ENCODE measurements around the gene LYSMD3. TPM values are rescaled to one million over a fixed set of nuclear protein-coding genes. Genes with fewer than 3 reads are reported as not detected.
A peak's percentile ranks its signal among the peaks of the same experiment; 100 is the strongest.

LYSMD3 gene
- total RNA-seq, 1 donor from 2014 or later: 12.3 TPM

- H3K9me3 Mint-ChIP-seq: no peaks in the 10 kb centered on the region
- H3K27me3 Mint-ChIP-seq (ENCODE audit: insufficient read depth): peaks cover 69% of the 10 kb centered on the region
- no peak overlapping the region for H3K27ac Mint-ChIP-seq
- DNase-seq (ENCODE audit: low spot score): no peak
- H3K4me3 Mint-ChIP-seq: peak overlapping the region; percentile 34
- intact Hi-C loops (cut with micrococcal nuclease): loop anchor here (1.0 to 10.0 kb wide), 2 partner anchors 35 to 1673 kb away; partner anchors contain the start of gene MEF2C
- H3K4me1 Mint-ChIP-seq (ENCODE audit: low read depth): peaks cover 6% of the 10 kb centered on the region
- H3K36me3 Mint-ChIP-seq (ENCODE audit: low read depth): no peaks in the 10 kb centered on the region
These were observed 28.5 kb upstream of the LYSMD3 start for GRCh38 chr5:90557871-90558270.

- H3K9me3 Mint-ChIP-seq: no peaks in the 10 kb centered on the region
- H3K4me1 Mint-ChIP-seq (ENCODE audit: low read depth): peaks cover 6% of the 10 kb centered on the region
- peaks cover 64% of the 10 kb centered on the region for H3K27me3 Mint-ChIP-seq (ENCODE audit: insufficient read depth)
- H3K36me3 Mint-ChIP-seq (ENCODE audit: low read depth): no peaks in the 10 kb centered on the region
- no peak for DNase-seq (ENCODE audit: low spot score)
- no peak overlapping the region for H3K27ac Mint-ChIP-seq
- intact Hi-C loops (cut with micrococcal nuclease): loop anchor here (10.0 kb wide), 1 partner anchor 1673 kb away; the partner anchor contains the start of gene MEF2C
- H3K4me3 Mint-ChIP-seq: no peak overlapping the region
These were observed 28.0 kb upstream of the LYSMD3 start for GRCh38 chr5:90557391-90557790.

- Mint-ChIP-seq H3K4me1 (ENCODE audit: low read depth) (peaks cover 6% of the 10 kb centered on the region), H3K27ac (no peak overlapping the region), H3K4me3 (no peak overlapping the region), H3K27me3 (ENCODE audit: insufficient read depth) (peaks cover 53% of the 10 kb centered on the region), H3K9me3 (no peaks in the 10 kb centered on the region), H3K36me3 (ENCODE audit: low read depth) (no peaks in the 10 kb centered on the region)
- intact Hi-C loops (cut with micrococcal nuclease): loop anchor here (10.0 kb wide), 1 partner anchor 1671 kb away; the partner anchor contains the start of gene MEF2C
- DNase-seq (ENCODE audit: low spot score): no peak
These were observed 26.3 kb upstream of the LYSMD3 start for GRCh38 chr5:90555666-90556065.

DNA sequence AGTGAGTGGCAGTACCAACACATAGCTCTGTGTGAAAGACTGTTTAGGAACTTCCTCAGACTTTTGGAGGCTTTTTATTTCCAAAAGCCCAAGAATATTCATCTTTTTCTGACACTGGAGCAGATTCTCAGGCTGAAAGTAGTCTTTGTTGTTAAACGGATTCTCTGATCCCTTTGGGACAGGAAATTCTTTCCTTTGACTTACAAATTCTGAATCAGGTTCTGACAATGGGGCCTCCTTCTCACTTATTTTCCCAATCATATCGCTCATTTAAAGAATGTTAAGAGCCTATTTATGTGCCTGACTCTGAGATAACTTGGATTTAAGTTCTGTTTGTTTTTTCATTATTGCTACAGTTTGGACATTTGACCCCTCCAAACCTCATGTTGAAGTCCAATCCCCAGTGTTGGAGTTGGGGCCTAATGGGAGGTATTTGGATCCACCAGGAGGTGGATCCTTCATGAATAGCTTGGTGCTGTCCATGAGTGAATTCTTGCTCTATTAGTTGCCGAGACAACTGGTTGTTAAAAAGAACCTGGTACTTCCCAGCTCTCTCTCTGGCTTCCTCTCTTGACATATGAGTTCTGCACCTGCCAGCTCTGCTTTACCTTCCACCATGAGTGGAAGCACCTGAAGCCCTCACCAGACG, 25.1 kb upstream of the LYSMD3 start:
- DNase-seq (ENCODE audit: low spot score): no peak
- no peaks in the 10 kb centered on the region for H3K36me3 Mint-ChIP-seq (ENCODE audit: low read depth)
- no peaks in the 10 kb centered on the region for H3K9me3 Mint-ChIP-seq
- H3K4me1 Mint-ChIP-seq (ENCODE audit: low read depth): peaks cover 6% of the 10 kb centered on the region
- H3K27ac Mint-ChIP-seq: no peak overlapping the region
- H3K4me3 Mint-ChIP-seq: no peak overlapping the region
- intact Hi-C loops (cut with micrococcal nuclease): loop anchor here (10.0 kb wide), 1 partner anchor 1670 kb away; the partner anchor contains the start of gene MEF2C
- H3K27me3 Mint-ChIP-seq (ENCODE audit: insufficient read depth): peaks cover 44% of the 10 kb centered on the region

- H3K27ac Mint-ChIP-seq: no peak overlapping the region
- peaks cover 37% of the 10 kb centered on the region for H3K27me3 Mint-ChIP-seq (ENCODE audit: insufficient read depth)
- no peak overlapping the region for H3K4me3 Mint-ChIP-seq
- H3K36me3 Mint-ChIP-seq (ENCODE audit: low read depth): no peaks in the 10 kb centered on the region
- H3K4me1 Mint-ChIP-seq (ENCODE audit: low read depth): peaks cover 6% of the 10 kb centered on the region
- intact Hi-C loops (cut with micrococcal nuclease): loop anchor here (10.0 kb wide), 1 partner anchor 1669 kb away; the partner anchor contains the start of gene MEF2C
- no peak for DNase-seq (ENCODE audit: low spot score)
- no peaks in the 10 kb centered on the region for H3K9me3 Mint-ChIP-seq
These were observed 24.3 kb upstream of the LYSMD3 start for GRCh38 chr5:90553711-90554110.

GRCh38 chr5:90551376-90551775, 22.0 kb upstream of the LYSMD3 start:
- Mint-ChIP-seq H3K27me3 (ENCODE audit: insufficient read depth) (peaks cover 17% of the 10 kb centered on the region), H3K27ac (no peak overlapping the region), H3K36me3 (ENCODE audit: low read depth) (no peaks in the 10 kb centered on the region), H3K4me3 (no peak overlapping the region), H3K9me3 (no peaks in the 10 kb centered on the region), H3K4me1 (ENCODE audit: low read depth) (no peaks in the 10 kb centered on the region)
- no peak for DNase-seq (ENCODE audit: low spot score)
- intact Hi-C loops (cut with micrococcal nuclease): loop anchor here (10.0 kb wide), 1 partner anchor 1667 kb away; the partner anchor contains the start of gene MEF2C

DNA sequence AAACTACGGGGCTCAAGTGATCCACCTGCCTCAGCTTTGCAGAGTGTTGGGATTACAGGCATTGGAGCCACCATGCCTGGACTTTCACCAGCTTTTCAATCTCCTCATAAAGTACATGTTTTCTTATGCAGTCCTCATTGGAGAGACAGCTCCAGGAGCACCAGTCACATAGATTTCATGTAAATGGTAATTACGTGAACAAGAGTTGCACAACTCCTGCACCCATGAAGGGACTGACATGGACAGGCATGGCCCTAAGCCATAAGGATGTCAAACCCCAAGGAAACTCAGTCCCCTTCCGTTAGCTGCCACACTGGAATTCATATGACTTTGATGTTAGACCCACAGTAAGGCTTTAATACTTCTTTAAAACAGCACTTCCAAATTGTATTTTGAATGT, 21.6 kb upstream of the LYSMD3 start:
- Mint-ChIP-seq H3K9me3 (no peaks in the 10 kb centered on the region), H3K4me3 (no peak overlapping the region), H3K27me3 (ENCODE audit: insufficient read depth) (peaks cover 13% of the 10 kb centered on the region), H3K4me1 (ENCODE audit: low read depth) (no peaks in the 10 kb centered on the region), H3K36me3 (ENCODE audit: low read depth) (no peaks in the 10 kb centered on the region), H3K27ac (no peak overlapping the region)
- intact Hi-C loops (cut with micrococcal nuclease): loop anchor here (10.0 kb wide), 1 partner anchor 1666 kb away; the partner anchor contains the start of gene MEF2C
- no peak for DNase-seq (ENCODE audit: low spot score)

DNA sequence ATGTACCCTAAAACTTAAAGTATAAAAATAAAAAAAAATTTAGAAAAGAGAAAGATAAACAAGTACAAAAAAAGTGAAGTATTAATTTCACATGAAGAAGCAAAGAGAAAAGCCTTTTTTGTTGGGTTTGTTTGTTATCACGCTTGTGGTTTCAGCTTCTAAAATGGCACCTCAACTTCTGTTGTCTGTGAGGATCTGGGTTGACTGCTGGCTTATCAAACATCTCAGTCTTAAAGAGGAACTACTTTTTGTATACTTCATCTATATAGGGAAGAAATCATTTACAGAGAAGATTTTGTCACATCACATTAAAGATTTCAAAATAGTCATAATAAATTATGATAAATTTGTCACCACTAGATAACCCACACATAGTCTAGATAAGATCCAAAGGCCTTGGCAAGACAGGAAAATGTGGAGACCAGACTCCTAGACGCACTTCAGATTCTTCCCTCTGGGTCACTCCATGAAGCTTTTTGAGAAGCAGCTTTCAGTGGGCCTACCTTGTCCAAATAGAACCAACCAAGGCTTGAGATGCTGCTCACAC, 20.4 kb upstream of the LYSMD3 start:
- DNase-seq (ENCODE audit: low spot score): no peak
- H3K36me3 Mint-ChIP-seq (ENCODE audit: low read depth): no peaks in the 10 kb centered on the region
- no peaks in the 10 kb centered on the region for H3K9me3 Mint-ChIP-seq
- intact Hi-C loops (cut with micrococcal nuclease): loop anchor here (10.0 kb wide), 1 partner anchor 1665 kb away; the partner anchor contains the start of gene MEF2C
- peaks cover 7% of the 10 kb centered on the region for H3K27me3 Mint-ChIP-seq (ENCODE audit: insufficient read depth)
- no peak overlapping the region for H3K4me3 Mint-ChIP-seq
- H3K4me1 Mint-ChIP-seq (ENCODE audit: low read depth): no peaks in the 10 kb centered on the region
- H3K27ac Mint-ChIP-seq: no peak overlapping the region

DNA sequence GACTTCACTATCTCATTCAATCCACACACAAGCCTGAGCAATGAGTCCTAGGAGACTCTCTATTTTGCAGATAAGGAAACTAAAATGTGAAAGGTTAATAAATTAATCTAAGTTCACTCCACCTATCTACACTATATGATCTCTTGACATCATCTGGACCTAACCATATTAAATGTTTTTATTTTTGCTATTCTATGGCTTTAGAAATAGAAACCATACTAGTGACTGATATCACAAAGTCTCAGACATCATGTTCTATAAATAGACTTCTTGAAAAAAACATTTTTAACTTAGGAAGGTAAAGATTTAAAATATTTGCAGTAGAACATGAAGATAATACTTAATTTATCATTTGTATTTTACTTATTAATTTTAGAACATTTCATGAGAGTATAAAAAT, 19.8 kb upstream of the LYSMD3 start:
- no peak overlapping the region for H3K27ac Mint-ChIP-seq
- no peaks in the 10 kb centered on the region for H3K9me3 Mint-ChIP-seq
- peaks cover 10% of the 10 kb centered on the region for H3K27me3 Mint-ChIP-seq (ENCODE audit: insufficient read depth)
- intact Hi-C loops (cut with micrococcal nuclease): no loop called here
- H3K4me1 Mint-ChIP-seq (ENCODE audit: low read depth): no peaks in the 10 kb centered on the region
- no peak for DNase-seq (ENCODE audit: low spot score)
- no peak overlapping the region for H3K4me3 Mint-ChIP-seq
- H3K36me3 Mint-ChIP-seq (ENCODE audit: low read depth): no peaks in the 10 kb centered on the region

DNA sequence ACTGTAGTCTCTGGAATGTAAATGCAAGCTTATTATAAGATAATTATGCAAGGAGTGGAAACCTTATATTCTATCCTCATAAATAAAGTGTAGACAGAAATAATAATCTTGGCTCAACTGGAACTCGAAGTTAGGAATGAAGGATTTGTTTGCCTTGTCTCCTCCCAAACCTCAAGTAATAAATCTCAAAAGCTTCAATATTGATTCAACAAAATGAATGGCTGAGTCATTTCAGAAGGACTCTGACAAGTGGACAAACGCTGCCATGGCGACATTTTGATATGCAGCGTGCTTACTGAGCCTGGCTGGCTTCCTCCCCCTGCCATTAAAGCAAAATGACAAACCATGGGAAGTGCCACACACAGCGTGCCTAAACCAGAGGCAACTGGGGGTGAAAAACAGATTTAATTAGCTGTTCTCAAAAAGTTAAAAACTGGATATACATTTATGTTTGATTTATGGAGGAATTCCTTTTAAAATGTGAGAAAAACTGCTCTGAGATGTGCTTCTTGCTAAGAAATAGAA, 18.7 kb upstream of the LYSMD3 start:
- no peak for DNase-seq (ENCODE audit: low spot score)
- H3K4me1 Mint-ChIP-seq (ENCODE audit: low read depth): no peaks in the 10 kb centered on the region
- peaks cover 10% of the 10 kb centered on the region for H3K27me3 Mint-ChIP-seq (ENCODE audit: insufficient read depth)
- intact Hi-C loops (cut with micrococcal nuclease): no loop called here
- no peak overlapping the region for H3K27ac Mint-ChIP-seq
- H3K36me3 Mint-ChIP-seq (ENCODE audit: low read depth): no peaks in the 10 kb centered on the region
- no peaks in the 10 kb centered on the region for H3K9me3 Mint-ChIP-seq
- H3K4me3 Mint-ChIP-seq: no peak overlapping the region

DNA sequence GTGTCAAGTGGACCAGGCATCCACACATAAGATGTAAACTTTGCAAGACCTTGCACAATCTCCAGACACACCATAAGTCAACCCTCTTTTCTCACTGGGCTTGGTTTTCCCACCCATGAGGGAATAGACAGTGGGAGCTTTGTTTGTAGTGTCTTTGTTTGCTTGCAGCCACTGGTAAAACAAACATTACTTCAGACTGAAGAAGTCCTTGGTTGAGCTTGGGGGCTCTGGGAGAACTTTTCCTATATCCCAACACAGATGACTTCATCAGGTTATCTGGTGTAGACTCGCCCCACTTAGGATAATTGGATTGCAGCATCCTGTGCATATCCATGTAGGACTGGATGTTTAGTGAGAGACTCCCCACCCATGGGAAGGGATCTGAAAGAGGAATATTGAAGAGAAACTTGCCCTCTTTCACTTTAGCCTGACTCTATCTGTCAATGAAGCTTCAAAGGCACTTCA, 17.7 kb upstream of the LYSMD3 start:
- Mint-ChIP-seq H3K9me3 (no peaks in the 10 kb centered on the region), H3K36me3 (ENCODE audit: low read depth) (no peaks in the 10 kb centered on the region), H3K27ac (no peak overlapping the region), H3K4me1 (ENCODE audit: low read depth) (no peaks in the 10 kb centered on the region), H3K4me3 (no peak overlapping the region), H3K27me3 (ENCODE audit: insufficient read depth) (peaks cover 7% of the 10 kb centered on the region)
- intact Hi-C loops (cut with micrococcal nuclease): no loop called here
- no peak for DNase-seq (ENCODE audit: low spot score)

DNA sequence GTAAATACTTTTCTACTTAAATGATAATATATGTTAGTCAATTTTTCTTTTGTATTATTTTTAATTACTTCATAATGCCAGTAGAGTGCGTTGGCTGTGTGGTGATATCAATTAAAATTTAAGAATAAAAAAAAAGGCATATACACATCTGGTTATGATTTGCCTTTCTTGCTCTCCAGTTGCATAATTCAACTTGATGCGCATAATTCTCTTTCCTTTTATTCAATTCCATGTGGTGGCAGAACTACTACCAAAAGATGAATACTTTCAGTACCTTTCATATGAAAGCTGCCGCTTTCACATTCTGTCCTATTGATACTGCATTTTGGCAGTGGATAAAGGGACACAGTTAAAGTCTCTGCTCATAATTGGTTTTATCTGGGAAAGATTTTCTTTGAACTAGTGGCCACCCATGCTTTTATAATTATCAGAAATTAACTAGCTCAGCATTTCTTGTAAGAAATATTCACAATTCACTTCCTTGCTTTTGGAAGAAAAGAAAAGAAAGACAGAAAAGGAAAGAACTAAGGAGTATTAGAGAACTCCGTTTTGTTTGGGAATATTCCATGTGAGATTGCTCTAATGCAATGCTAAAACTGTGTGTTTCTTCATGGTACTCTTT, 16.9 kb upstream of the LYSMD3 start:
- DNase-seq (ENCODE audit: low spot score): no peak
- Mint-ChIP-seq H3K36me3 (ENCODE audit: low read depth) (no peaks in the 10 kb centered on the region), H3K9me3 (no peaks in the 10 kb centered on the region), H3K27me3 (ENCODE audit: insufficient read depth) (peaks cover 11% of the 10 kb centered on the region), H3K27ac (no peak overlapping the region), H3K4me1 (ENCODE audit: low read depth) (no peaks in the 10 kb centered on the region), H3K4me3 (no peak overlapping the region)
- intact Hi-C loops (cut with micrococcal nuclease): no loop called here

DNA sequence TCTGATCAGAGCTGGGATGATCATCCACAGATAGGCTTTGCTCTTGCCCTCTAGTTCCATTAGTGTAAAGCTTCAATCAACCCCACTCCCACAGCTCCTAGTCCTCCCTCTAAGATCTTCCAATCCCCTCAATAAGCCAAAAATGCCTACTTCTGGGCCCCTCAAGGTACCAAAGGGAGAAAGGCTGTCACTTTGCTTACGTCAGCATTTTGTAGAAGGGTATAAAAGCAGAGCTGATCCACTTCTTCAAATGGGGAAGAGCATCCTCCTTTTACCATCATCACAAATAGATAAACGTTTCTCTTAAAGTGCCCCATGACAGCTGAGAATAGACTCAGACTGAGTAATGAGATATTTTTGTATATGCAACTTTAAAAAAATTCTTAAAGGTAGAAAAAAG, 16.1 kb upstream of the LYSMD3 start:
- H3K9me3 Mint-ChIP-seq: no peaks in the 10 kb centered on the region
- no peak overlapping the region for H3K4me3 Mint-ChIP-seq
- peaks cover 12% of the 10 kb centered on the region for H3K27me3 Mint-ChIP-seq (ENCODE audit: insufficient read depth)
- H3K36me3 Mint-ChIP-seq (ENCODE audit: low read depth): no peaks in the 10 kb centered on the region
- no peak for DNase-seq (ENCODE audit: low spot score)
- intact Hi-C loops (cut with micrococcal nuclease): no loop called here
- H3K27ac Mint-ChIP-seq: no peak overlapping the region
- no peaks in the 10 kb centered on the region for H3K4me1 Mint-ChIP-seq (ENCODE audit: low read depth)

Data from activated T-helper 1 cell treated with anti-CD3 and anti-CD28 coated beads, Interleukin-12 subunit alpha, Interleukin-12 subunit beta, Interleukin-2, Interleukin-4 antibody, amounts not matched to agents 30 ng/mL and 10 ng/mL and 1 ng/mL, durations not matched to agents 14 hours and 24 hours and 36 hours (primary cell).